ENCODE measurements around the gene FSTL4. TPM values are rescaled to one million over a fixed set of nuclear protein-coding genes. Genes with fewer than 3 reads are reported as not detected.

FSTL4 gene
- total and polyA plus RNA-seq, 8 donors: 0.11 to 2.9 (median 0.22) TPM

DNA sequence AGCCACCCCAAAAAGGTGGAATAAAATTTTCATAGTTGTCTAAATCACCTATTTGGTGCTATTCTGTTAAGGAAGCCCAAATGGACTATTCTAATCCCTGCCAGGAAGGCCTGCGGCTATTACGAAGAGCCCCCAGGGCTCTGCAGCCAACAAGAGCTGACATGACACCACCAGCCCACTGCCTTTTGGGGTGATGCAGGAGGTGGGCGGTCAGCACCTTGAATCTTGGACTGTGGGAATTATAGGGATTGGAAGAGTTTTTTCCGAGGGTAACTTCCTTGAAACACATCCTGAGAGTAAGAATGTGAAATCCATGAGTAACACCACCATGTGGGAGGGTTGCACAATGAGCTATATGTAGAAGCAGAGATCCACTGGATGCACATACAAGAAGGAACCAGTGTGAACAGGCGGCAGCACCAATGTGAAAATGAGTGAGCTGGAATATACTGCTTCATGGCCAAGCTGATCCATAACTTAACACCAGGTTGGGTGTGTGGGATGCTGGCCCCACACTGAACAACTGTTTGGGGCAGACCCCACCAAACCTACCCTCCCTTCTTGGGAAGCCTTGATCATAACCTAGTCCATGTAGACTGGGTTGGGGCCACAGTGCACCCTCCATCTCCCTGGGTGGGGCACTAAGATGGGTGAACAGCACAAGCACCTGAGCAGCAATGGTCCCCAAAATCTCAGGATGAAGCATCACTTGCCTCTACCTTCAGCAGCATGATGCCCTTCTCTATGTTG lies 239.0 kb downstream of the FSTL4 start:
- intact Hi-C loops (cut with DNase I): no loop called here
- DNase-seq (no peak), ATAC-seq (no peak)
- H3K4me3 ChIP-seq: no peak overlapping the region
- no peaks in the 10 kb centered on the region for H3K36me3 ChIP-seq
- H3K9me3 ChIP-seq: peaks cover 0 to 18% of the 10 kb centered on the region in 2 donors
- TF ChIP-seq, protein P1, sequence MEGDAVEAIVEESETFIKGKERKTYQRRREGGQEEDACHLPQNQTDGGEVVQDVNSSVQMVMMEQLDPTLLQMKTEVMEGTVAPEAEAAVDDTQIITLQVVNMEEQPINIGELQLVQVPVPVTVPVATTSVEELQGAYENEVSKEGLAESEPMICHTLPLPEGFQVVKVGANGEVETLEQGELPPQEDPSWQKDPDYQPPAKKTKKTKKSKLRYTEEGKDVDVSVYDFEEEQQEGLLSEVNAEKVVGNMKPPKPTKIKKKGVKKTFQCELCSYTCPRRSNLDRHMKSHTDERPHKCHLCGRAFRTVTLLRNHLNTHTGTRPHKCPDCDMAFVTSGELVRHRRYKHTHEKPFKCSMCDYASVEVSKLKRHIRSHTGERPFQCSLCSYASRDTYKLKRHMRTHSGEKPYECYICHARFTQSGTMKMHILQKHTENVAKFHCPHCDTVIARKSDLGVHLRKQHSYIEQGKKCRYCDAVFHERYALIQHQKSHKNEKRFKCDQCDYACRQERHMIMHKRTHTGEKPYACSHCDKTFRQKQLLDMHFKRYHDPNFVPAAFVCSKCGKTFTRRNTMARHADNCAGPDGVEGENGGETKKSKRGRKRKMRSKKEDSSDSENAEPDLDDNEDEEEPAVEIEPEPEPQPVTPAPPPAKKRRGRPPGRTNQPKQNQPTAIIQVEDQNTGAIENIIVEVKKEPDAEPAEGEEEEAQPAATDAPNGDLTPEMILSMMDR (IDR thresholded peaks at IDR 0.05): no peak
- no peaks in the 10 kb centered on the region for H3K27me3 ChIP-seq
- H3K27ac ChIP-seq: no peak overlapping the region
- no peaks in the 10 kb centered on the region for H3K4me1 ChIP-seq

DNA sequence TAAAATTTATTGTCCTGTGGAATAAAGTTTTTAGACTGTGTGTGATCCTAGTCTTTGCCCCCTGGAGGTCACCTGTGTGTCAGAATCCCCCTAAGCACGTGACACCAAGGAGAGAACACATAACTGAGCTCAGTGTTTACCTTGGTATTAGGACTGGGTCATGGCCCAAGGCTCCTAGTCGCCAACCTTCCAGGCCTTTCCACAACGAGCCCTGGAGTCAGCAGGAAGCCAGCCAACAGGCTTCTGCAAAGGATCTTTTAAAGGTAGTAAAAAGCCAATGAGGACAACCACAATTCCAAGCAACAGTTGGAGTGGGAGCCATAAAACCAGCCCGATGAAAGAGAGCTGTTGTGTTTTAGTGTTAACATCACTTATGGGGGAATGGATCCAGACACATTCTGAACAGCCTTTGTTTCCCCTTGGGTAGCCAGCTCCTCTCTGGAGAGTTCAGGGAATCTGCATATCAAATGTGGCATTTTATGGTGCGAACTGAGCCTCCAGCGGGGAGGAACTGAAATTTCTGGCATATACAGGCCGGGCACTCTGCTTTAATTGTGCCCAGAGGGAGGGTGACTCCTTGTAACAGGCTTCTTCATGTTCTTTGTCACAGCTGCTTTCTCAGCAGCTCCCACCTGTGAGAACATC lies 239.9 kb downstream of the FSTL4 start:
- Histone ChIP-seq H3K27me3 (no peaks in the 10 kb centered on the region), H3K4me3 (no peak overlapping the region), H3K36me3 (no peaks in the 10 kb centered on the region), H3K4me1 (no peaks in the 10 kb centered on the region), H3K9me3 (peaks cover 0 to 10% of the 10 kb centered on the region in 2 donors), H3K27ac (no peak overlapping the region)
- intact Hi-C loops (cut with DNase I): no loop called here
- no peak for DNase-seq
- TF ChIP-seq, protein P1 (IDR thresholded peaks at IDR 0.05): no peak
- ATAC-seq: no peak

DNA sequence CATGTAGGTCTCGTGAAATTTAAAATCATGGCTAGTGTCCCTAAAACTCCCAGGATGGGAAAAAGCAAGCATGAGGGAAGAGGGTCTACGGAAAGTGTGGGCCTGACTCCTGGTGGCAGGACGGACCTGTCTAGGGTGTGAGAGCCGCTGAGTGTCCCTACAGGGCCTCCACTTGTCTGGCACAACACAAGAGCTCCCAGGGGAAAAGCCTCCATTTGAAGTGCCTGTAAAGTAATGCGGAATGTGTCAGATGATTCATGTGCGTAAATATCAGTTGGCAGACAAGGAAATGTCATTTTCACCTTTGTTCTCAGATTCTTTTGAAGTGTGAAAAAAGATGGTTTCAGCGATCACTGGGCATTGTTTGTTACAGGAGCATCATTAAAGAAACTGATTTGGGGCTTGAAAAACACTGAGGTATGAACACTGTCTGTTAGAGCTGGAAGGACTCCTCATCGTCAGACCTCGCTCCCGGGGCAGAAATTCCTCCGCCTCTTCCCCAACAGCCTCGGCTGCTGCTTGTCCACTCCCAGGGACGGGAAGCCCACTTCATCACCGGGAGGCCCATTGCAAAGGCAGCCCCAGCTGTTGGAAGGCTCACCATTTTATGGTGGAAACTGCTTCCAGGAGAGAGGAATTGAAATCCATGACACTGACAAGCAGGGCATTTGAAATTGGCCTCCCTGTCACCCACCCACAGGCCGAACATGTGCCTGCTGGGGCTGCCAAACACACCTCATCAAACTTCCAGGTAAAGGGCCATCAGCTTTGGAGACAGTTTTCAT lies 240.8 kb downstream of the FSTL4 start:
- Histone ChIP-seq H3K4me3 (no peak overlapping the region), H3K4me1 (no peaks in the 10 kb centered on the region), H3K27ac (no peak overlapping the region), H3K36me3 (no peaks in the 10 kb centered on the region), H3K27me3 (no peaks in the 10 kb centered on the region), H3K9me3 (peaks cover 0 to 1% of the 10 kb centered on the region in 2 donors)
- intact Hi-C loops (cut with DNase I): no loop called here
- DNase-seq (peak in 1 of 4 donors; percentile 43), ATAC-seq (peak; percentile 90)
- TF ChIP-seq, protein P1 (IDR thresholded peaks at IDR 0.05): no peak

DNA sequence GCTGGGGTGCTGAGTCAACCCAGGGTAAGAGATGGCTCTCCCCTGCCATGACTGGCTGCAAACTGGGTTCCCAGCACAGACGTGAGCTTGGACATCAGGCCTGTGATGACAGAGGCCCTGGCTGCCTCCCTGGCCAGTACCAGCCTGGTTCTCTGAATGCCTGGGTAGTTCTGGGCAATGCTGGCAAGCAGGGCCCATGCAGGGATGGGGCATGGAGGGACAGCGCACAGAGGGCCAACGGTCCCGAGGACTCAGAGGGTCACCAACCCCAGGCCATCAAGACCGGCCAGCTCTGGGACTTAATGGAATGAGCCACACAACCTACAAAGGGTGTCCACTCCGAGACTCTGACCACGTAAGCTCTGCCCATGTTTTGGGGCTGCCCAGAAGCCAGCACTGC lies 241.4 kb downstream of the FSTL4 start:
- TF ChIP-seq, protein P1 (IDR thresholded peaks at IDR 0.05): no peak
- H3K36me3 ChIP-seq: no peaks in the 10 kb centered on the region
- no peak overlapping the region for H3K4me3 ChIP-seq
- no peaks in the 10 kb centered on the region for H3K4me1 ChIP-seq
- H3K9me3 ChIP-seq: no peaks in the 10 kb centered on the region
- intact Hi-C loops (cut with DNase I): no loop called here
- ATAC-seq (peak; percentile 23), DNase-seq (no peak)
- no peak overlapping the region for H3K27ac ChIP-seq
- no peaks in the 10 kb centered on the region for H3K27me3 ChIP-seq
